ENCODE results near the gene GJC3. TPM values are rescaled to one million over a fixed set of nuclear protein-coding genes. Genes with fewer than 3 reads are reported as not detected.

GJC3 gene
- total and polyA plus RNA-seq, 2 of the 13 experiments (the other 11 are each of a cell fraction or from before 2014, with no cell fraction given) = 0.75 to 1.4 TPM

- TF ChIP-seq KDM6A (CRISPR knock-in tag; IDR thresholded peaks at IDR 0.05; ENCODE audit: low read depth) (no peak), ELF1 (CRISPR knock-in tag; IDR thresholded peaks at IDR 0.05) (no peak), ZNF709 (CRISPR knock-in tag; IDR thresholded peaks at IDR 0.05) (no peak), BATF2 (CRISPR knock-in tag; IDR thresholded peaks at IDR 0.05) (no peak), CHD4 (IDR thresholded peaks at IDR 0.05; ENCODE audit: borderline replicate concordance, low read length) (no peak), HNRNPLL (IDR thresholded peaks at IDR 0.05; ENCODE audit: low read depth, low read length, poor library complexity, severe bottlenecking) (peak; percentile 47), SAP130 (CRISPR knock-in tag; IDR thresholded peaks at IDR 0.05; ENCODE audit: low read depth) (peak; percentile 79), THAP9 (CRISPR knock-in tag; IDR thresholded peaks at IDR 0.05; ENCODE audit: borderline replicate concordance) (peak; percentile 54; the same call in 1 of the 2 replicates), ZNF530 (CRISPR knock-in tag; IDR thresholded peaks at IDR 0.05; ENCODE audit: low read depth) (no peak), KDM5B (CRISPR knock-in tag; IDR thresholded peaks at IDR 0.05; ENCODE audit: borderline replicate concordance) (0 out of 2 replicates have a peak, but pooled peaks have one; percentile 43), IKZF1 (IDR thresholded peaks at IDR 0.05) (no peak), NONO (IDR thresholded peaks at IDR 0.05) (no peak), NONO (CRISPR knock-in tag; conservative IDR thresholded peaks at IDR 0.05) (no peak), ZNF446 (CRISPR knock-in tag; IDR thresholded peaks at IDR 0.05) (no peak), IRX3 (CRISPR knock-in tag; IDR thresholded peaks at IDR 0.05; ENCODE audit: borderline replicate concordance, low read depth) (no peak), ZNF350 (CRISPR knock-in tag; IDR thresholded peaks at IDR 0.05; ENCODE audit: borderline replicate concordance, low read depth) (peak; percentile 45; the same call in 1 of the 2 replicates), SOX6 (IDR thresholded peaks at IDR 0.05) (no peak), SOX6 (CRISPR knock-in tag; IDR thresholded peaks at IDR 0.05) (peak; percentile 45; the same call in 1 of the 2 replicates), NFE2L2 (IDR thresholded peaks at IDR 0.05; ENCODE audit: low read length) (no peak), DBP (CRISPR knock-in tag; IDR thresholded peaks at IDR 0.05; ENCODE audit: not compliant biosample characterization) (no peak), SMC3 (IDR thresholded peaks at IDR 0.05; ENCODE audit: low read length) (peak; percentile 24; the same call in 1 of the 2 replicates), HDAC1 (CRISPR knock-in tag; IDR thresholded peaks at IDR 0.05) (no peak)
- TF ChIP-seq, protein P1, sequence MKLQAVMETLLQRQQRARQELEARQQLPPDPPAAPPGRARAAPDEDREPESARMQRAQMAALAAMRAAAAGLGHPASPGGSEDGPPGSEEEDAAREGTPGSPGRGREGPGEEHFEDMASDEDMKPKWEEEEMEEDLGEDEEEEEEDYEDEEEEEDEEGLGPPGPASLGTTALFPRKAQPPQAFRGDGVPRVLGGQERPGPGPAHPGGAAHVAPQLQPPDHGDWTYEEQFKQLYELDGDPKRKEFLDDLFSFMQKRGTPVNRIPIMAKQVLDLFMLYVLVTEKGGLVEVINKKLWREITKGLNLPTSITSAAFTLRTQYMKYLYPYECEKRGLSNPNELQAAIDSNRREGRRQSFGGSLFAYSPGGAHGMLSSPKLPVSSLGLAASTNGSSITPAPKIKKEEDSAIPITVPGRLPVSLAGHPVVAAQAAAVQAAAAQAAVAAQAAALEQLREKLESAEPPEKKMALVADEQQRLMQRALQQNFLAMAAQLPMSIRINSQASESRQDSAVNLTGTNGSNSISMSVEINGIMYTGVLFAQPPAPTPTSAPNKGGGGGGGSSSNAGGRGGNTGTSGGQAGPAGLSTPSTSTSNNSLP (IDR thresholded peaks at IDR 0.05; ENCODE audit: low read depth, low read length) = 0 out of 2 replicates have a peak, but pooled peaks have one; percentile 25
- TF ChIP-seq, protein P2, sequence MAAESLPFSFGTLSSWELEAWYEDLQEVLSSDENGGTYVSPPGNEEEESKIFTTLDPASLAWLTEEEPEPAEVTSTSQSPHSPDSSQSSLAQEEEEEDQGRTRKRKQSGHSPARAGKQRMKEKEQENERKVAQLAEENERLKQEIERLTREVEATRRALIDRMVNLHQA (CRISPR knock-in tag; IDR thresholded peaks at IDR 0.05) = no peak
These were observed at the start of gene GJC3 (continued) for GRCh38 chr7:99928994-99929729.

All from HepG2 (cell line).